ENCODE results near the gene ATOX1. TPM values are rescaled to one million over a fixed set of nuclear protein-coding genes. Genes with fewer than 3 reads are reported as not detected.

ATOX1 gene
- 10 to 100 TPM; 32.9 to 36.8 TPM for total RNA-seq

GRCh38 chr5:151758430-151759241 is at the start of gene ATOX1:
ATOX1 (minus strand) TSS chr5:151758631; CDS start chr5:151758551, 80 bp downstream.
- no peaks in the 10 kb centered on the region for H3K27me3 ChIP-seq (replicated peaks; ENCODE audit: insufficient read depth)
- peak; percentile 45 for TF ChIP-seq CTCF (IDR thresholded peaks at IDR 0.05)
- H3K4me1 ChIP-seq (ENCODE audit: control insufficient read depth in 1 of 2, low read depth in 2 of 2) = peaks cover 21 to 38% of the 10 kb centered on the region in 2 donors
- peak within 1 kb of the TSS; percentile 90 for H3K4me3 ChIP-seq
- DNase-seq (ENCODE audit: low spot score) = peak; percentile 66
- H3K27ac ChIP-seq = peak within 1 kb of the TSS; percentile 70 to 93
- ATAC-seq (ENCODE audit: insufficient number of reproducible peaks, low FRiP score, low read depth) = peak; percentile 94
- H3K36me3 ChIP-seq = no peaks in the 10 kb centered on the region
- H3K9me3 ChIP-seq = no peaks in the 10 kb centered on the region

GRCh38 chr5:151805414-151806223 is 47.2 kb upstream of the ATOX1 start:
- TF ChIP-seq CTCF (IDR thresholded peaks at IDR 0.05) = no peak
- Histone ChIP-seq H3K36me3 (peaks cover 10% of the 10 kb centered on the region), H3K27ac (no peak overlapping the region)

GRCh38 chr5:151800532-151800931 is 42.1 kb upstream of the ATOX1 start:
- Histone ChIP-seq H3K27me3 (replicated peaks; ENCODE audit: insufficient read depth) (no peaks in the 10 kb centered on the region), H3K4me1 (ENCODE audit: control insufficient read depth in 1 of 2, low read depth in 2 of 2) (no peaks in the 10 kb centered on the region), H3K4me3 (no peak overlapping the region), H3K27ac (no peak overlapping the region), H3K9me3 (no peaks in the 10 kb centered on the region), H3K36me3 (peaks cover 34% of the 10 kb centered on the region)
- TF ChIP-seq CTCF (IDR thresholded peaks at IDR 0.05) = no peak
- no peak for DNase-seq (ENCODE audit: low spot score)
- ATAC-seq (ENCODE audit: insufficient number of reproducible peaks, low FRiP score, low read depth) = no peak

More at GRCh38 chr5:151805414-151806223, 47.2 kb upstream of the ATOX1 start:
- Histone ChIP-seq H3K27me3 (replicated peaks; ENCODE audit: insufficient read depth) (no peaks in the 10 kb centered on the region), H3K4me3 (no peak overlapping the region), H3K9me3 (no peaks in the 10 kb centered on the region), H3K4me1 (ENCODE audit: control insufficient read depth in 1 of 2, low read depth in 2 of 2) (no peaks in the 10 kb centered on the region)
- ATAC-seq (ENCODE audit: insufficient number of reproducible peaks, low FRiP score, low read depth) (no peak), DNase-seq (ENCODE audit: low spot score) (no peak)

GRCh38 chr5:151799407-151799806 is 41.0 kb upstream of the ATOX1 start:
- H3K4me3 ChIP-seq = no peak overlapping the region
- ATAC-seq (ENCODE audit: insufficient number of reproducible peaks, low FRiP score, low read depth) (no peak), DNase-seq (ENCODE audit: low spot score) (no peak)
- no peak for TF ChIP-seq CTCF (IDR thresholded peaks at IDR 0.05)
- H3K27ac ChIP-seq = no peak overlapping the region
- H3K36me3 ChIP-seq = peaks cover 43% of the 10 kb centered on the region
- no peaks in the 10 kb centered on the region for H3K9me3 ChIP-seq
- no peaks in the 10 kb centered on the region for H3K4me1 ChIP-seq (ENCODE audit: control insufficient read depth in 1 of 2, low read depth in 2 of 2)
- no peaks in the 10 kb centered on the region for H3K27me3 ChIP-seq (replicated peaks; ENCODE audit: insufficient read depth)

- Histone ChIP-seq H3K36me3 (peaks cover 50% of the 10 kb centered on the region), H3K27me3 (replicated peaks; ENCODE audit: insufficient read depth) (no peaks in the 10 kb centered on the region), H3K9me3 (no peaks in the 10 kb centered on the region), H3K27ac (no peak overlapping the region), H3K4me1 (ENCODE audit: control insufficient read depth in 1 of 2, low read depth in 2 of 2) (no peaks in the 10 kb centered on the region), H3K4me3 (no peak overlapping the region)
- TF ChIP-seq CTCF (IDR thresholded peaks at IDR 0.05) = no peak
- ATAC-seq (ENCODE audit: insufficient number of reproducible peaks, low FRiP score, low read depth) (no peak), DNase-seq (ENCODE audit: low spot score) (no peak)
These were observed 40.2 kb upstream of the ATOX1 start for GRCh38 chr5:151798674-151799073.
